GM19328 (cell line): Measurements from ENCODE around the gene TBC1D10A.

Experiments used
- ATAC-seq: cut with Tn5 transposase; IDR thresholded peaks from one replicate; pipeline ENCODE4 v1.9.1; 2021; ENCODE audit warnings: mild to moderate bottlenecking, moderate library complexity; ENCODE audit not compliant: unreplicated experiment

Gene TBC1D10A

DNA sequence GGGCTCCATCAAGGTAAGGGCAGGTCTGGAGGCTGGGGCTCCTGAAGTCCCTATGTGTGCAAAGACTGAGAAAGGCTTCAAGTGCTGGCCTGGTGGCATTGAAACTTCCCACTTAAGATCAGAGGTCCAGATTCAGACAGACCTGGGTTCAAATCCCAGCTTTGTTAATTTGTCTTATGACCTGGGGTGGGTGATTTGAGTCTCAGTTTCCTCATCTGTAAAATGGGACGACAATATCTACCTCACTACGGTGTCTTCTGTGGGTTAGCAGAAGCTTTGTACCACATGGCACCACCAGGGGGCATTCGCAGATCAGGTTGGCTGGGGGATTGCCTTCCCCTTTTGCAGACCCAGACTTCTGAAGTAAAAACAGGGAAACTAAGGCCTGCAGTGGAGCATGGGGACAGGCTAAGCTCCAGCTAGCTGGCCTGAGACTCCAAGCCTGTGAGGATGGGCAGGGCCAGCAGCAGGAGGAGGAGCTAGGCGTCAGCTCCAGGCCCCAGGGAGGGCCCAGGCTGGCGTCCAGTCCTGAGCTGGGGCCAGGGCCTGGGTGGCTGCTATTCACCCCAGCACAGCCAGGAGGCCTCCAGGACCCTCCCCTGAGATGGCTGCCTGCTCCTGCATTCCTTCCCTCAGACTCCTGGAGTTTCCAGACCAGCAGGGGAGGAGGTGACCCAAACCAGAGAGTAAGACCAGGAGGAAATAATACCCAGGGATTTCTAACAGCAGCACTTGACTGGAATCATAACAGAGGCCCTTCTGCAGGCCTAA lies 38.9 kb downstream of the TBC1D10A start:
- no peak for ATAC-seq

DNA sequence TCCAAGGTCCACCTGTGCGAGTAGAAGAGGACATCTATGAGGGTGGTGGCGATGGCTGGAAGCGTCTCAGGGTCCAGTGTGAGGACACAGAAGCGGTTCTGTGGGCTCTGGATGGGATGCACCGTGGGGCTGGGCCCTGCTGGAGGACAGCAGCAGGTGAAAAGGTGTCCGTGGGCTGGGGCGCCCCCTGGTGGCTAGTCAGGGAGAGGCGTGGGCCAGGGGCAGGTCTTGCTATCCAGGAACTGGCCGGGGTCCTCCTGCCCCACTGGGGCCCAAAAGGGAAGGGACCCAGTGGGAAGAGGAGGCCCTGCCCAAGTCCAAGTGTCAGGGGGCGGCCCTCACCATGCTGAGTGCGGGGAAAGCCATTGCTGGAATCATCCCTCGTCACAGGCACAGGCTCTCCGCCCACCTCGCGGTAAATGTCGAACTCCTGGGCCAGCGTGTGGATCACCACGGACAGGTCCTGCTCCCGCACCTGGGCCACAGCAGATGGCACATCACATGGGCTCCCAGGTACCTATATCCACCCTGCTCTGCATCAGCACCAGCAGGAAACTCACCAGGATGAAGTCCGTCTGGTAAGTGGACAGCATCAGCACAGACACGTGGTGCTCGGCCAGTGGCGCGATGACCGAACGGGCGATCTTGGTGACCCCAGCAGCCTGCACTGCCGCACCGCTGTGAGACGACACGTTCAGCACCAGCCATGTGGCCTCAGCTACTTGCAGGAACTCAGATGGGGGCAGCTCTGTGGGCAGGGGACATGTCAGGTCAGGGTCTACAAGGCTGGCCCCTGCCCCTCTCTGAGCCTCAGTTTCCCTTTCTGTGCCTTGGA lies 39.7 kb downstream of the TBC1D10A start:
- no peak for ATAC-seq

DNA sequence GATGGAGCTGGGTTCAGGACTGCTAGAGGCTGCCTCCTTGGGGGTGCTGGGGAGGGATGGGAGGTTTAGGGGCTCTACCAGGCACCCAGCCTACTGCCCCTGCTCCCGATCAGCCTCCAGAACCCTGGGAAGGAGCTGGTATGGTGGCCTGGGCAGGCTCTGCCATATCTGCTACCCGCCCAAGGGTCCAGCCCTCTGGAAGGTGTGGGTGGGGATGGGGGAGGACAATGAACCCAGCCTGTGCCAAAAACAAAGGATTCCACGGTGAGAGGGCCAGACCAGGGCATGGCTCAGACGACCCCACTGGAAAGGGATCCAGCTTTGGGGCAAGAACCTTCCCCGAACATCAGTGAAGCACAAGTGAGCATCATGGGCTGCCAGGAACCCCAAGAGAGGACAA lies 40.4 kb downstream of the TBC1D10A start:
- no peak for ATAC-seq

DNA sequence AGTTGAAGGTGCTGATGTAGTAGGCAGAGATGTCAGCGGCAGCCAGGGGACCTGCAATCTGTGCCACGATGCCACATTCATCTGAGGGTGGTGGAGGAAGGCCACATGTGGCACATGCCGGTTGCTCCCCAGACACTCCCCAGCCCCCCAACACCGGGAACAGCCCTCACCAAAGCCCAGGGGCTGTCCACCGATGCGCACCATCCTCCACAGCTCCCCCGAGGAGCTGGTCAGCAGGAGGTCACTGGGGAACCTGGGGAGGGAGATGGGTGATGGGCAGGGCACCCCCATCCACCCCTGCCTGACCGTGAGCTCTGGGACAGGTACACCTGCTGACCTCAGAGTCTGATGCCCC lies 40.9 kb downstream of the TBC1D10A start:
- no peak for ATAC-seq

DNA sequence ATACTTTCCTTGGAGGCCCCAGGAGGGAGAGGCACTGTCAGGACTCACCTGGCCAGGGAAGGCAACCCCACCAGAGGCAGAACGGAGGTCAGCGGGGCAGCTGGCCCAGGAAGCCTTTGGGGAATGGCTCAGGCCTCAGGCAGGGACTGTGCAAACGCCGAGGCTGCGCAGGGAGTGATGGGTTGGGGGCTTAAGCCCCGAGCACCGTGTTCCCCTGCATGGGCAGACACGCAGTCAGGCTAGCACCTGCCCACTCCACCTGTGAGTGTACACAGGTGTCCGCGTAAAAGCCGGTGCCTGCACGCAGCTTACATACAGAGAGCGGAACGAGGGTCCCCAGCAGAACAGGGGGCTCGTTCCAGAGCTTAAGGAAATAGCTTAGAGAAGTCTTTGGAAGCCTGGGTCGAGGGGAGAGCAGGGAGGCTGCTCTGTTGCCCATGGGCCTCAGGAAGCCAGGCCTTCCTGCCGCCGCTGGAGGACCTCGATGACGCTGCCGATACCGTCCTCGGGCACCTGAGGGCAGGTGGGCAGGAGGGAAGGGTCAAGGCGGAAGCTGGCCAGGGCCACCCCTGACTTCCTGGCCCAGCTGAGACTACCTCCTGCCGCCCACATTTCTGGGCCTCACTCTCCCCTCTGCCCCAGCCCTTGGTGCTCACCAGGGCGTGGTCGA lies 41.4 kb downstream of the TBC1D10A start:
- ATAC-seq: no peak

DNA sequence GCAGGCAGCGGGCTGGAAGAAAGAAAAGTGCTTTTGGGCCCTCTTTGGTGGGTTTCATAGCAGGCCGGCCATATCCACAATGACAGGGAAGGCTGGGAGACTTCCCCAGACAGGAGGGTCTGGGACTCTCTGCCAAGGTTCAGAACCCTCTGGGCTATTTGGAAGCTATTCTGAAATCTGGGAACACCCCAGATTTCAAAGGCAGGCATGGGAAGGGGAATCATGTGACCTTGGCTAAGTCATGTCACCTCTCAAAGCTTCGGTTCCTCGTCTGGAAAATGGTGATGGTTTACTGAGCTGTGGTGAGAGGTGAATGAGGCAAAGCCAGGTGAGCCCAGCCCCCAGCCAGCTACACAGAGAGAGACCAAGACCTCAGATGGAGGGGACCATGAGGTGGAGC lies 42.1 kb downstream of the TBC1D10A start:
- ATAC-seq: no peak

DNA sequence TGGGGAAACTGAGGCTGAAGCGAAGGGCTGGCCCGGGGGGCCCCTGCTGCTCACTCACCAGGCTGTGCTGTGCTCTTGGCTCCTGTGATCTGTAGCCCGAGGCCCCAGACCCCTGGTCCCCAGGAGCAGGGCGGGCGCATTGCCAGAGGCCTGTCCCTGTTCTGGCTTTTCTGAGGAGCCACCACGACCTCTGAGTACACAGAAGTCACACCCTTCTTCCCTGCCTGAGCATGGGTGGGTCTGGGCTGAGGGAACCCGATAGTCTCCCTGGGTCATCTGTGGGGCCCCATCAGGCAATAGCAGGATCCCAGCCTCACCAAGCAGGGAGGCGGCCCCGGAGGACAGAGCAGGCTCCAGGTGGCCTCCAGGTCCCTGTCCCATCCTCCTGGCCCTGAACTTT lies 42.6 kb downstream of the TBC1D10A start:
- ATAC-seq: no peak

DNA sequence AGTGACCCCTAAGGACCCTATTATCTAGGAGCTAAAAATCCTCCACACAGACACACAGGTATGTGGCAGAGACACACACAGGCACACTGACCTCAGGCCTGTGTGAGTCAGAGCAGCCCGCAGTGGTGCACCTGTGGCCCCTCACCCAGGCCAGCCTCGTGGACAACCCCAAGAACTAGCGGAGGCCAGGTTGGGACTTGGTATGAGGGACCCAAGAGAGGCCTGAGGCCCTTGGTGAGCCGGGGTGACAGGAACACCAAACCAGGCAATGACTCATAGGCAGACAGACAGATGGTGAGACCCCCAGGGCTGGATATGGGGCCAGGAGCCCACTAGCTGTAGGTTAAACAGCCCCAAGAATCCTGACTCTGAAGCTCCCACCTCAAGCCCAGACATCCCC lies 43.4 kb downstream of the TBC1D10A start:
- ATAC-seq: no peak

DNA sequence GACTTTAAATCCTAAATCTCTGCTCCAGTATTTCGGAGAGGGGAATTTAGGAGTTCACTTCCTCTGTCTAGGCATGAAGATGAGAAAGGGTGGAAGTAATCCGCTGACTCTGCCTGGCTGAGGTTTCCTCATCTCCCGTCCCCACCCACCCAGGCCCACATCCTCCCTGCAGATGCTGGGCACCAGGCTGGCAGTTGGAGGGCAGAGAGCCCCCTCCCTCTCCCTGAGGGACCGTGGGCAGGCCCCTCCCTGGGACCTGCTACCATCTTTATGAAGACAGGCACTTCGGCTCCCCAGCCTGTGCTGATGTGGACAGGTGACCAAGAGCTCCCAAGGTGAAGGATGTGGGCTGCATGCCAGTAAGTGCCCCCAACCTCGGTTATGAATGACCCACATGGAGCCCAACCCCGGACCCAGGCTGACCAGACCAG lies 44.1 kb downstream of the TBC1D10A start:
- no peak for ATAC-seq

DNA sequence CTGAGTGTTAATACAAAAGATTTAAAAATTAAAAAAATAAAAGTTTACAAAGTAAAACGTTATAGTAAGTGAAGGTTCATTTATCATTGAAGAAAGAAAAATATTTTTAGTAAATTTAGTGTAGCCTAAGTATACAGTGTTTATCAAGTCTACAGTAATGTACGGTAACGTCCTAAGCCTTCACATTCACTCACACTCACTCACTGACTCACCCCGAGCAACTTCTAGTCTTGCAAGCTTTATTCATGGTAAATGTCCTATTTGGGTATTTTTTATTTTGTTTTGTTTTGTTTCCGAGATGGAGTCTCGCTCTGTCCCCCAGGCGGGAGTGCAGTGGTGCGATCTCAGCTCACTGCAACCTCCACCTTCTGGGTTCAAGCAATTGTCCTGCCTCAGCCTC lies 46.2 kb downstream of the TBC1D10A start:
- no peak for ATAC-seq

DNA sequence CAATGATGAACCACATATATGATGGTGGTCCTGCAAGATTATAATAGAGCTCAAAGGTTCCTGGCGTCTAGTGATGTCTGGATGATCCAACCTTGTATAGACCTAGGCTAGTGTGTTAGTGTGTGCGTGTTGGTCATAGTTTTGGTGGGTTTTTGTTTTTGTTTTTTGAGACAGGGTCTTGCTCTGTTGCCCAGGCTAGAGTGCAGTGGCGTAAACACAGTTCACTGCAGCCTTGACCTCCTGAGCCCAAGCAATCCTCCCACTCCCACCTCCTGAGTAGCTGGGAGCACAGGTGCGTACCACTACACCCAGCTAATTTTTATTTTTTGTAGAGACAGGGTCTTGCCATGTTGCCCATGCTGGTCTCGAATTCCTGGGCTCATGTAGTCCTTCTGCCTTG lies 46.8 kb downstream of the TBC1D10A start:
- no peak for ATAC-seq

DNA sequence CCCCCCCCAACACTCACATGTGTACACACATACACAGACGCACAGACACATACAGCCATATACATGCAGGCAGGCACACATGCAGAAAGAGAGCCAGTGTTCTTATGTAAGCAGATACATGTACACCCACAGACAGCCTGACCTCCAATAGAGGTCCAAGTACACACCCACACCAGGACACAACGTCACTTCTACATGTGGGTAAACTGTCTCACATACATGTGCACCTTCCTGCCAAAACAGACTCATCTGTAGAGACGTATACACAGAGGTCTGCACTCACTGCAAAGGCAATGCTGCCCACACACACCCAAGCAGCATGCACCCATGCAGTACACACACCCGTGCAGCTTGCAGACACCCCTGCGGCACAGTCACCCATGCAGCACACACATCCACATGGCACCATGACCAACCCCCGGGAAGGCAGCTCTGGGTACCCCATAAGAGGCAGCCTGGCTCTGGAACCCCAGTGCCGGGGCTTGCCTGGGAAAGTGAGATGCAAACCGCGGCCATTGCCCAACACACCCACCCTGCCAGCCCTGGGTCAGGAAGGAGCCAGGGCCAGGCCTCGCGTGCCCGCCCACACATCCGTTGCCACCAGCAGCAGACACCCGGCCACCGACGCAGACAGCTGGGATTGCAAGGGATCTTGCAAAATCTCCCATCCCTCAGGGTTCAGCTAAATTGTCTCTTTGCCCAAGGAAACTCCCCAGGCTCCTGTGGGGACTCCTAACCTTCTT lies 47.5 kb downstream of the TBC1D10A start:
- no peak for ATAC-seq

DNA sequence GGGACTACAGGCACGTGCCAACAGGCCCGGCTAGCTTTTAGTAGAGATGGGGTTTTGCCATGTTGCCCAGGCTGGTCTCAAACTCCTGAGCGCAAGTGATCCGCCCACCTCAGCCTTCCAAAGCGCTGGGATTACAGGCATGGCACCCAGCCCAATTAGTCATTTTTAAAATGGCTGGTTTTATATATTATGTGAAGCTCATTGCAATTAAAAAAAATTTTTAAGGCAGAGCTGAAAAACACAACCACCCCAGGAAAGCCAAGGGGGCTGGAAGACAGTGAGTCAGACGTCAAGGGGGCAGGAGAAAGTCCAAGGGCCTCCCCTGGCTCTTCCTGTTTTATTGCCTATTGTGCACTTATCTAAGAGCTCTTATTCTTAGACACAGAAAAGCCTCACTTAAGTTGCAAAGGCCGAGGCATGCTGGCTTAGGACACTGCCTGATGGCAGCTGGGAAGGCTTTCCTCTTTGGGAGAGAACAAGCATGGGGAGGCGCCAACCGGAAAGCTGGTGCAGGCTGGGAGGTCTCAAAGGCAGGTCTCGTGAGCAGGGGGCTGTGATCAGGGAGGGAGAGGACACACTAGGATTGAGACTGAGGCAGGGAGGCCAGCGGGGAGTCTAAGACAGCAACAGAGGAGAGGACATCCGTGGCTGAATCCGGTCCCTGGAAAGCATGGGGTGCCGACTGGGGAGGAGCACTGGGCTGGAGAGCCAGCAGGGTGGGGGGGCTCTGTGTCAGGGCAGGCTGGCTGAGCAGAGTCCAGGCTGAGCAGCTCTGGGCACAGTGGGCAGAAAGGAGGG lies 49.0 kb downstream of the TBC1D10A start:
- no peak for ATAC-seq

DNA sequence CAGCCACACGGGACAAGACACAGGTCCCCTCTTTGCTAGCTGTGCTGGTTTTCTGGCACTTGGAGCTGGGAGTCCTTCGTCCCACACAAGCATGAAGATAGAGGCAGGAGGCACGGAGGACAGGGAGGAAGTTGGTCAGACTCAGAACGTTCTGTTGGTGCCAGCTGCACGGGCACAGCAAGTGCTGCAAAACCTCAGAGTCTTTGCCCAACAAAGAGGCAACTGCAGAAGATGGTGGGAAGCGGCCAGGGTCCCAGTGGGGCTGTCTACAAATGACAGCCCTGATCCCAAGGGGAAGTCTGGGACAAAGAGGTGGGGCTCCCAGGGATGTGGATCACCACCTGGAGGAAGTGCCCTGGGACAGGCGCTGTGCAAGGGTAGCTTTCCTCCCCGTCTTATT lies 50.7 kb downstream of the TBC1D10A start:
- no peak for ATAC-seq

DNA sequence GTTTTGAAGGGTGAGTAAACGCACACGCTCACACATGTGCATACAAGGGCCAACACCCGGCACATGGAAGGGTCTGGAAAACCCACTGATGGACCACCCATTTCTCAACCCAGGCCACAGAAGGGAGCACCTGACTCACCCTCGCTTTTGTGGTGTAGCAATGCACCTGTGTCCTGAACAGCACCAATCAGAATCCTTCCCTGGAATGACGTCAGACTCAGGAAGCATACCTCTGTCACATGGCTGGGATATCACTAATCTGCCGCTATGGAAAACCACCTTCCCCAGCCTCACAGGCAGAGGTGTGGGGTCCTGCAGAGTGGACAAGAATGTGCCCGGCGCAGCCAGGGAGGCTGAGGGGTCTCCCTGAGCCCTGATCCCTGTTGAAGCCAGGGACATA lies 51.1 kb downstream of the TBC1D10A start:
- ATAC-seq: no peak

DNA sequence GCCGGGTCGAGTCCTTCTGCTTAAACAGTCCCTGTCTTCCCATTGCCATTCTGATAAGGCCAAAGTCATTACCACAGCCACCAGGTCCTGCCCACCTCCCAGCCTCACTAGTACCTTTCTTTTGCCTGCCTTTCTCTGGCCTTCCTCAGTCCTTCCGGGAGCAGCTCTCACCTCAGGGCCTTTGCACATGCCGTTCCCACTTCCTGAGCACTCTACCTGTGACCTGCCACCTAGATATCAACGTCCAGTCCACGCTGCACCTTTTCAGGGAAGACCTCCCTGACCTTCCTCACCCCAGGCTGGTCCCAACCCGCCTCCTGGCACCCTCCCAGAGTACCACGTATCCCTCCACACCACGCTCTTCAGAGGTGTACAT lies 52.3 kb downstream of the TBC1D10A start:
- ATAC-seq: no peak

DNA sequence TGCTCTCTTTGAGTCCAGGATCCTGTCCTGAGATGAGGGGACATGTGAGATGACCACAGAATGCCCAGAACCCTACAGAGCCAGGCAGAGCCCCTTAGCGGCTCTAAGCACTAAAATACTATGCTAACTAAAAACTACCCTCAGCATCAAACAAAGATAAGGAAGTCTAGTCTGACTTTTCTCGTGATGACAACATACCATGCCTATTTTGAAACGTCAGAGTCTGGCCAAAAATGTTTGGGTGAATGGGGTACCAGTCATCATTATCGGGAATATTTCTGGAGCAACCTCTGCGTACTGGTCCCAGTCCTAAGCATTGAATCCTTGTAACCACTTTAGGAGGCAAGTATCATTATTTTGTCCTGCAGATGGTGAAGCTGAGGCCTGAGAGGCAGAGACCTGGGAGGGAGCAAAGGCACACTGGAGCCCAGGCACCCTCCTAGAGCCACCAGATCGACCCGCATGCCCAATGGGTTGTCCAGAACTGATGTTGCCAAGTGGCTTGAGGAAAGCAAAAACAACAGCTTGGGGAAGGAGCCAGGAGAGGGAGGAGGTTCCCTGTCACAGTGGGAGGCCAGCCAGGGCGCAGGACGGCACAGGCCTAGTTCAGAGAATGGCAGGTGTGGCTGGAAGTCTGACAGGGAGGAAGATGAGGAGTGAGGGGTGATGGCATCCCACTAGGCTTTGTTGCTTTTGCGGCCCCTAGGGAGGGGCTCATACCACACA lies 52.9 kb downstream of the TBC1D10A start:
- ATAC-seq: no peak

DNA sequence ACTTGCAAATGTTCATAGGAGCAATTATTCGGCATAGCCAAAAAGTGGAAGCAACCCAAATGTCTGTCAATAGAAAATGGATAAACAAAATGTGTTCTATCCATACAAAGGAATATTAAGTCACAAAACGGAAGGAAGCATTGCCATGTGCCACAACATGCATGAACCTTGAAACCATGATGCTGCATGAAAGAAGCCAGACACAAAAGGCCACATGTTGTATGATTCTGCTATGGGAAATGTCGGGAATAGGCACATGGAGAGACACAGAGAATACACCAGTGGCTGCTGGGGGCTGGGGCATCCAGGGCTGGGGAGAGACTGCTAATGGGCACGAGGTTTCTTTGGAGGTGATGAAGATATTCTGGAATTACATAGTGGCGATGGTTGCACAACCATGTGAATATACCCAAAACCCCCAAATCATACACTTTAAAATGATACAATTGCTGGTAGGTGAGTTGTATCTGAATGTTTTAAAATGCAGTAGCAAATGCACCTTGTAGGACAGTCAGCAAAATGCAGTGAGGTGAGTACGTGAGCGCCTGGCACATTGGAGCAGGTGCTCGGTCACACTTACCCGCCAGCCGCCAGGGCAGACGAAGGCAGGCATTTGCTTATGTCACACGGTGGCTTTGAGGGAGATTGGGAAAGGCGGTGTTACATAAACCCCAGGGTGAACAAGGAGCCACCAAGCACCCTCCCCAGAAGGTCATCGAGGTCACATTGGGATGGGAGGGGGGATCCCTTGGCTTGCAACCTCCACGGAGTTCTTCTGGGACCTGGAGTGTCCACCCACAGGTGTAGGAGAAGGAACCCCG lies 53.8 kb downstream of the TBC1D10A start:
- ATAC-seq: no peak

DNA sequence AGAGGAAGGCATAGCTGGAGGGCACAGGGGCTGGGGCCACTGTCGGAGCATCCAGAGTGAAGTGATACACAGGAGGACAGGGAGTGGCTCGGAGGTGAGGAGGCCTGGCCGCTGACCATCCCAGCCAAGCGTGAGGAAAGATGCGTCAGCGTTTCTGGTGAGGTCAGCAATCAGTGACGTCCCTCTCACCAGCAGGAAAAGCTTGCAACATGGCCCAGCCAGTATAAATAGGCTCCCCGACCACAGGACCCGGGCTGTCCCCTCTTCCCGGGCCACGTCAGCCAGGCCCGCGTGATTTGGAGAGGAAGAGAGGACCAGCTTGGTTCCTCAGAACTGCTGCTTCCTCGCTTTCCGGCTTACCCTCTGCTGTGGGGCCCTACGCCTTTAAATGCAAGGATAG lies 55.9 kb downstream of the TBC1D10A start:
- ATAC-seq: no peak
